Heart right ventricle (tissue), 16 donors: ENCODE data around the gene WDR47. TPM values are rescaled to one million over a fixed set of nuclear protein-coding genes. Genes with fewer than 3 reads are reported as not detected.

ENCODE experiments used
- ATAC-seq, 8 donors: fragments of 200-7000 bp; cut with Tn5 transposase; one replicate each; pipeline ENCODE4 v1.9.1; 2020; ENCODE audit warnings: mild to moderate bottlenecking in 8 of 8, moderate library complexity in 8 of 8, moderate number of reproducible peaks in 1 of 8
- DNase-seq, 2 donors: peaks; one replicate each; pipeline ENCODE4 v3.0.0-alpha.2; 2020
- H3K27ac ChIP-seq, 10 donors: fragments of 200-600 bp; sonication (generic) in 2 of 10; one replicate each; pipeline versions ENCODE4 v1.5.0 to v1.8.0; 2020 to 2022; ENCODE audit warnings: mild to moderate bottlenecking in 3 of 10
- H3K27me3 ChIP-seq, 7 donors: fragments of 200-600 bp; one replicate each; pipeline ENCODE4 v1.8.0; 2021 to 2022; ENCODE audit warnings: mild to moderate bottlenecking in 2 of 7
- H3K36me3 ChIP-seq, 9 donors: fragments of 200-600 bp; sonication (generic) in 1 of 9; one replicate each; pipeline versions ENCODE4 v1.5.0 to v1.8.0; 2020 to 2022; ENCODE audit warnings: mild to moderate bottlenecking in 2 of 9
- H3K4me1 ChIP-seq, 9 donors: fragments of 200-600 bp; sonication (generic) in 1 of 9; one replicate each; pipeline versions ENCODE4 v1.5.0 to v1.8.0; 2020 to 2022; ENCODE audit warnings: mild to moderate bottlenecking in 4 of 9
- H3K4me3 ChIP-seq, 10 donors: fragments of 200-600 bp; sonication (generic) in 2 of 10; one replicate each; pipeline versions ENCODE4 v1.5.0 to v1.8.0; 2020 to 2022; ENCODE audit warnings: mild to moderate bottlenecking in 7 of 10, moderate library complexity in 2 of 10
- H3K9me3 ChIP-seq, 11 donors: fragments of 200-600 bp in 10 of 11; sonication (generic) in 2 of 11; one replicate each; pipeline versions ENCODE4 v1.5.0 to v1.8.0; 2013 to 2022; ENCODE audit warnings: mild to moderate bottlenecking in 2 of 11, control low read depth in 1 of 11, moderate library complexity in 1 of 11
- CTCF ChIP-seq, 9 donors: fragments of 200-600 bp; sonication (generic) in 2 of 9; IDR thresholded peaks; one replicate each; pipeline versions ENCODE4 v1.5.0 to v1.8.0; 2021 to 2022; ENCODE audit warnings: antibody characterized with exemption in 9 of 9, mild to moderate bottlenecking in 5 of 9, moderate library complexity in 1 of 9
- WGBS, 2 donors: extraction: QIAGEN DNeasy Blood & Tissue Kit; methylation state at CpG; one replicate each; pipeline ENCODE4 v1.1.7; 2013; ENCODE audit warnings: inconsistent platforms in 1 of 2; 5-methylcytosine and 5-hydroxymethylcytosine counted together
- intact Hi-C, 10 donors: fragments of 100-400 bp; cut with DNase I; formaldehyde crosslinking; loops; one replicate each; pipeline versions ENCODE4 v1.11.1 to v1.14.2; 2022
- polyA plus RNA-seq, 2 donors: library from polyadenylated mRNA; stranded (reverse); fragments of 200-250 nt; gene quantifications; one replicate each; pipeline ENCODE4 v1.2.3, GENCODE V29; 2013
- total RNA-seq, 10 donors: library from RNA; stranded (reverse); fragmentation: NEBNext Ultra II Directional in 3 of 10; extraction: Animal tissue kit (Norgen Biotek cat#: 25700) in 3 of 10; gene quantifications; one replicate each; pipeline versions ENCODE4 v1.2.1 to v1.2.4, GENCODE V29; 2021 to 2023
- donor health status: Arrhythmogenic right ventricular cardiomyopathy.
- donor health status: ischemic (EF 13 %, LVEDD 7.1; RV severe dilation, severe dysfunction).
- donor health status: healthy with polysubstance abuse.
- donor health status: DM: no; HTN: yes; CAD: no.
- donor health status: DM: no; HTN: no; CAD: no.
- donor health status: ischemic (EF 25% LVEDD 6.9; RV normal size, moderate dysfunction).
- donor health status: ischemic (EF 25% LVEDD 5.7; RV mildly dilated, moderate dysfunction).
- donor health status: healthy.
- donor health status: DM: yes; HTN: yes; CAD: no.
- donor health status: Ischemic cardiomyopathy.
- donor health status: ischemic (EF 35%, LVEDD 5.7; RV mildly dilated, moderate dysfunction).
- donor health status: nonischemic (EF 11% LVEDD 7.7; RV severe dilation, severe dysfunction).
- donor health status: DM: yes; HTN: yes; CAD: no.
- donor health status: PGD.
- donor health status: ischemic (EF 29% LVEDD 5.4; RV normal size, mild dysfunction).
- donor health status: nonischemic (EF 23%, LVEDD 6.1; RV moderate dilation, normal function).

Gene WDR47
- total and polyA plus RNA-seq, 12 donors = 3.5 to 20.6 (median 14.0) TPM

DNA sequence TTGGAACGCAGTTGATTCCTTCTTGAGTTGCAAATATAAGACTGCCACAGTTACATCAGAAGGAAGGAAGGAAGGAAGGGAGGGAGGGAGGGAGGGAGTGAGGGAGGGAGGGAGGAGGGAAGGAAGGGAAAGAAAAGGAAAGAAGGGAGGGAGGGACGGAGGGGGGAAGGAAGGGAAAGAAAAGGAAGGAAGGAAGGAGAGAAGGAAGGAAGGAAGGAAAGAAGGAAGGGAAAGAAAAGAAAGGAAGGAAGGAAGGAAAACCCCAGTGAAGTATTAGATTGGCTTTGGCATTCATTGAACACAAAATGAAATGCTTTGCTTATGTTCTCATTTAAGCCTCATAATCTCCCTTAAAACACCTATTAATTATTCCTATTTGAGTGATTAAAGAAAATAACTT lies 6.4 kb upstream of the WDR47 start:
- no peak for ATAC-seq
- Histone ChIP-seq H3K27ac (no peak overlapping the region), H3K9me3 (no peaks in the 10 kb centered on the region), H3K36me3 (no peaks in the 10 kb centered on the region), H3K27me3 (no peaks in the 10 kb centered on the region), H3K4me3 (no peak overlapping the region), H3K4me1 (no peaks in the 10 kb centered on the region)
- no peak for TF ChIP-seq CTCF (IDR thresholded peaks at IDR 0.05)
- 16 to 31% methylated on average over 2 of the region's 2 CpGs for WGBS, 2 donors
- DNase-seq = no peak
- intact Hi-C loops = loop anchor here in 2 of 10 donors (10.0 kb wide), 2 partner anchors 46 to 56 kb away; partner anchors contain the start of gene TMEM167B (in 1 of the 2)

- WGBS, 2 donors = 71 to 80% methylated on average over 6 of the region's 6 CpGs
- no peak for TF ChIP-seq CTCF (IDR thresholded peaks at IDR 0.05)
- Histone ChIP-seq H3K27me3 (no peaks in the 10 kb centered on the region), H3K36me3 (no peaks in the 10 kb centered on the region), H3K4me3 (no peak overlapping the region), H3K27ac (no peak overlapping the region), H3K9me3 (no peaks in the 10 kb centered on the region), H3K4me1 (peaks cover 0 to 4% (median 0%) of the 10 kb centered on the region in 9 donors)
- DNase-seq (no peak), ATAC-seq (no peak)
- intact Hi-C loops = loop anchor here in 2 of 10 donors (10.0 kb wide), 2 partner anchors 47 to 57 kb away; partner anchors contain the start of gene TMEM167B (in 1 of the 2)
These were observed 5.4 kb upstream of the WDR47 start for GRCh38 chr1:109047339-109047738.

DNA sequence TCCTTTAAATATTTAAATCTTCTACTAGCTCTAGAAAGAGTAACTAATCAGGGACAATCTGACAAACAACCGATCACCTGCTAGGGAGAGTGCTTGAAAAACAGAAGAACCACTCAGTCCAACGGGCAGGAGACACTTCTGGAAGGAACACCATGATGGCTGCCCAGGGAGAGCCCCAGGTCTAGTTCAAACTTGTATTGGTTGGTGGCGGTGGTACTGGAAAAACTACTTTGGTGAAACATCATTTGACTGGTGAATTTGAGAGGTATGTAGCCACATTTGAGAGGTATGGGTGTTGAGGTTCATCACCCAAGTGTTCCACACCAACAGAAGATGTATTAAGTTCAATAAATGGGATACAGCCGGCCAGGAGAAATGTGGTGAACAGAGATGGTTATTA lies 4.8 kb upstream of the WDR47 start:
- no peak overlapping the region for H3K4me3 ChIP-seq
- no peak for TF ChIP-seq CTCF (IDR thresholded peaks at IDR 0.05)
- 79 to 82% methylated on average over 4 of the region's 4 CpGs for WGBS, 2 donors
- H3K27me3 ChIP-seq = no peaks in the 10 kb centered on the region
- no peak overlapping the region for H3K27ac ChIP-seq
- no peaks in the 10 kb centered on the region for H3K9me3 ChIP-seq
- no peak for ATAC-seq
- H3K36me3 ChIP-seq = no peaks in the 10 kb centered on the region
- intact Hi-C loops = loop anchor here in 2 of 10 donors (10.0 kb wide), 2 partner anchors 48 to 58 kb away; partner anchors contain the start of gene TMEM167B (in 1 of the 2)
- no peak for DNase-seq
- H3K4me1 ChIP-seq = peaks cover 0 to 5% (median 0%) of the 10 kb centered on the region in 9 donors

DNA sequence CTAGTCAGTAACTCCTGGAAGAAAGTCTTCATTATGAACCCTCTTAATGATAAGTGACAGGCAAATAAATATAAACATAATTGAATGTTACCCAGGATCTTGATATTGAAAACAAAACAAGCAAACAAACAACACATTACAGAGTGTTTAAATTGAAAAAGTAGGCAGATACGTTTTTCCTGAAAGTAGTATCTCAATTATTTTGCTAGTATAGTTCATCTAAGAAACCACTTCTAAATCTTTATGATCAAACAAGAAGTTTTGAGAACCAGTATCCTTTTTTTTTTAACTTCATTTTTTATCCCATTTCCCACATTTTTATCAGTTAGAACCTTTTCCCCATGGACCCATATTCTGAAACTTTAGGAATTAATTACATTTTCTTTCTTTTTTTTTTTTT lies 3.7 kb upstream of the WDR47 start:
- ATAC-seq (no peak), DNase-seq (no peak)
- no peak overlapping the region for H3K27ac ChIP-seq
- no peaks in the 10 kb centered on the region for H3K27me3 ChIP-seq
- WGBS, 2 donors = 74 to 83% methylated on average over 1 of the region's 1 CpG
- no peak for TF ChIP-seq CTCF (IDR thresholded peaks at IDR 0.05)
- no peaks in the 10 kb centered on the region for H3K9me3 ChIP-seq
- H3K4me3 ChIP-seq = no peak overlapping the region
- intact Hi-C loops = loop anchor here in 2 of 10 donors (10.0 kb wide), 2 partner anchors 49 to 59 kb away; partner anchors contain the start of gene TMEM167B (in 1 of the 2)
- peaks cover 0 to 8% (median 3%) of the 10 kb centered on the region in 9 donors for H3K4me1 ChIP-seq
- H3K36me3 ChIP-seq = no peaks in the 10 kb centered on the region
